Right lobe of liver (tissue), 6 donors: ENCODE measurements around the gene LRP5. TPM values are rescaled to one million over a fixed set of nuclear protein-coding genes. Genes with fewer than 3 reads are reported as not detected.

Source experiments
- ATAC-seq, 4 donors: fragments of 200-7000 bp; cut with Tn5 transposase; one replicate each; pipeline ENCODE4 v1.9.1; 2020; ENCODE audit warnings: mild to moderate bottlenecking in 4 of 4, moderate library complexity in 4 of 4
- DNase-seq, 3 donors: peaks; one replicate each; pipeline ENCODE4 v3.0.0-alpha.2; 2020
- H3K27ac ChIP-seq, 3 donors: fragments of 200-600 bp; one replicate each; pipeline ENCODE4 v1.8.0; 2022
- H3K27me3 ChIP-seq, 2 donors: fragments of 200-600 bp; one replicate each; pipeline ENCODE4 v1.8.0; 2022
- H3K36me3 ChIP-seq, 4 donors: fragments of 200-600 bp; sonication (generic) in 1 of 4; one replicate each; pipeline versions ENCODE4 v1.5.1 to v1.8.0; 2017 to 2022; ENCODE audit warnings: control low read depth in 1 of 4
- H3K4me1 ChIP-seq, 4 donors: fragments of 200-600 bp; sonication (generic) in 1 of 4; one replicate each; pipeline versions ENCODE4 v1.5.1 to v1.8.0; 2017 to 2022; ENCODE audit warnings: control low read depth in 1 of 4
- H3K4me3 ChIP-seq, 3 donors: fragments of 200-600 bp; one replicate each; pipeline ENCODE4 v1.8.0; 2022
- H3K9me3 ChIP-seq, 4 donors: fragments of 200-600 bp; sonication (generic) in 1 of 4; one replicate each; pipeline versions ENCODE4 v1.5.1 to v1.8.0; 2017 to 2022; ENCODE audit warnings: control low read depth in 1 of 4
- CTCF ChIP-seq, 4 donors: fragments of 200-600 bp in 3 of 4; fragments of 450-650 bp in 1 of 4; IDR thresholded peaks; one replicate each; pipeline versions ENCODE4 v1.5.1 to v1.8.0; 2016 to 2022; ENCODE audit warnings: antibody characterized with exemption in 4 of 4, mild to moderate bottlenecking in 2 of 4
- POLR2A ChIP-seq: fragments of 450-650 bp; IDR thresholded peaks from one replicate; pipeline ENCODE4 v1.6.1; 2017; ENCODE audit warnings: antibody characterized with exemption, mild to moderate bottlenecking
- WGBS: methylation state at CpG from one replicate; pipeline ENCODE4 v1.1.6; 2018; ENCODE audit warnings: low coverage, low lambda C conversion rate; ENCODE audit not compliant: insufficient coverage; ENCODE audit errors: missing lambda C conversion rate; 5-methylcytosine and 5-hydroxymethylcytosine counted together
- intact Hi-C, 2 donors: fragments of 100-400 bp; cut with DNase I; formaldehyde crosslinking; loops; one replicate each; pipeline versions ENCODE4 v1.11.2 to v1.14.1; 2022
- total RNA-seq, 6 experiments: library from RNA; depleted of rRNA in 2 of 6; stranded (reverse); fragments of >200 nt in 2 of 6; fragmentation: NEBNext Ultra II Directional in 3 of 6; extraction: Animal tissue kit (Norgen Biotek cat#: 25700) in 3 of 6; gene quantifications; one replicate each; pipeline versions ENCODE4 v1.1.0 to v1.2.4, GENCODE V29; 2016 to 2023
- donor health status: DM: no; HTN: yes; CAD: no.
- donor health status: DM: no; HTN: no; CAD: no.
- donor health status: DM: no; HTN: no; CAD: no.
- donor health status: DM: no; HTN: yes; CAD: no.
- donor health status: DM: no; HTN: yes; CAD: no.

LRP5 gene
- total RNA-seq, 6 experiments from 2014 or later: 74.4 to 120 (median 88.2) TPM

DNA sequence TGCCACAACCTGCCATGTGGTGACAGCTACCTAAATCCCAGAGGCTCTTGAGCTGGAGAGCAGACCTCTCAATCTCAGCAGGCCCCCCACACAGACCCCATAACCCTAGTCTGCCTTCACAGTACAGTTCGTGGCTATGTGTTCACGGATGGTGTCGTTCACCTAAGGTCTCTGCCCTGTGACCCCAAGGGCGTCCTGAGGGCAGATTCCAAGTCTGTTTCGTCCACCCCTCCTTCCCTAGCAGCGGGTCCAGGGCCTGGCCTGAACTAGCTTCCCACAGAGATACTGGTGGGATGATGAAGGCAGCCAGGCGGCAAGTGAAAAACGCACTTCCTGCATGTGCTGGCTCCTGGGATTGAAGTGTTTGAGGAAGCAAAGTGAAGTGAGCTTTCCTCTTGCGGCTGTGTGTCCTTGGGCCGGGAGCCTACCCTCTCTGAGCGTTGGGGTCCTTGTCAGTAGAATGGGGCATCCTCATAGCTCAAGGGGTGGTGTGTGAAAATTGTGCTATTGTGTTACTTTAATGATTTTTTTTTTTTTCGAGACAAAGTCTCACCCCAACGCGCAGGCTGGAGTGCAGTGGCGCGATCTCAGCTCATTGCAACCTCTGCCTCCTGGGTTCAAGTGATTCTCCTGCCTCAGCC is 70.1 kb downstream of the LRP5 start:
- no peak for TF ChIP-seq CTCF (IDR thresholded peaks at IDR 0.05)
- TF ChIP-seq POLR2A: no peak
- DNase-seq (no peak), ATAC-seq (no peak)
- H3K9me3 ChIP-seq: no peaks in the 10 kb centered on the region
- peaks cover 2 to 77% (median 36%) of the 10 kb centered on the region in 4 donors for H3K4me1 ChIP-seq
- no peak overlapping the region for H3K4me3 ChIP-seq
- H3K36me3 ChIP-seq: peaks cover 0 to 2% (median 0%) of the 10 kb centered on the region in 4 donors
- WGBS: 14% methylated on average over 5 of the region's 16 CpGs
- no peaks in the 10 kb centered on the region for H3K27me3 ChIP-seq
- peak overlapping the region; percentile 20 to 65 (median 60) for H3K27ac ChIP-seq
- intact Hi-C loops: loop anchor here (10.0 kb wide), 2 partner anchors 68 to 78 kb away; partner anchors contain the start of gene LRP5 (in 1 of the 2)

GRCh38 chr11:68383976-68384501 is 71.6 kb downstream of the LRP5 start:
- no peaks in the 10 kb centered on the region for H3K9me3 ChIP-seq
- no peaks in the 10 kb centered on the region for H3K27me3 ChIP-seq
- H3K4me3 ChIP-seq: no peak overlapping the region
- WGBS: 0% methylated on average over 3 of the region's 9 CpGs
- TF ChIP-seq CTCF (IDR thresholded peaks at IDR 0.05) (peak; percentile 85 to 95 (median 91)), POLR2A (no peak)
- peak in 2 of 3 donors; percentile 68 to 70 for DNase-seq
- intact Hi-C loops: loop anchor here (10.0 kb wide), 2 partner anchors 69 to 79 kb away; partner anchors contain the start of gene LRP5 (in 1 of the 2)
- no peak for ATAC-seq
- peaks cover 2 to 74% (median 34%) of the 10 kb centered on the region in 4 donors for H3K4me1 ChIP-seq
- no peak overlapping the region for H3K27ac ChIP-seq
- peaks cover 0 to 2% (median 0%) of the 10 kb centered on the region in 4 donors for H3K36me3 ChIP-seq

DNA sequence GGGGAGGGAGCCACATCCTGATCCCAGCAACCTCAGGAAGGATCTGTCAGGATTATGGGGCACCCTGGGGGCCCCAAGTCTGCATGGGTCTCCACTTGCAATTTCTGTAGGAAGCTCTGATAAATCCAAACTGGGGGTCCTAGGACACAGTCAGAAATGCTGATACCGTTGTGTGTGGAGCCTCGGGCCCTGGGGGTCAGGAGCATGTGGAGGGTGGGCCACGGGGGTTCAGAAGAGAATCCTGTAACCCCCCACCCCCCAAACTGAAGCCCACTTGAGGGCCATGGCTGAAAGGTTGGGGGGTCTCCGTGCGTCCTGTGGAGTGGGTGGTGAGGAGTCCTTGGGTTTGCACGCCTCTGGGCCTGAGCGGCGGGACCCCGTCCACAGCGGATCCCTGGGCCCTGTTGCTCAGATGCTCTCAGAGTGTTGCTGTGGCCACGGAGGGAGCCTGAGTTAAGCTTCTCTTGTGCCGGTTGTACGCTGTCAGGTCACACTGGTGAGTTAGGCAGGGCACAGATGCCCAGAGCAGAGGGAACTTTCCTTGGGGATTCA is 72.2 kb downstream of the LRP5 start:
- peaks cover 0 to 2% (median 0%) of the 10 kb centered on the region in 4 donors for H3K36me3 ChIP-seq
- 100% methylated on average over 2 of the region's 13 CpGs for WGBS
- DNase-seq: no peak
- TF ChIP-seq POLR2A (no peak), CTCF (IDR thresholded peaks at IDR 0.05) (no peak)
- no peak for ATAC-seq
- H3K27me3 ChIP-seq: no peaks in the 10 kb centered on the region
- peaks cover 2 to 71% (median 31%) of the 10 kb centered on the region in 4 donors for H3K4me1 ChIP-seq
- H3K9me3 ChIP-seq: no peaks in the 10 kb centered on the region
- no peak overlapping the region for H3K27ac ChIP-seq
- intact Hi-C loops: loop anchor here (5.0 to 10.0 kb wide), 3 partner anchors 70 to 127 kb away; partner anchors contain the start of gene LRP5 (in 1 of the 2)
- H3K4me3 ChIP-seq: no peak overlapping the region

DNA sequence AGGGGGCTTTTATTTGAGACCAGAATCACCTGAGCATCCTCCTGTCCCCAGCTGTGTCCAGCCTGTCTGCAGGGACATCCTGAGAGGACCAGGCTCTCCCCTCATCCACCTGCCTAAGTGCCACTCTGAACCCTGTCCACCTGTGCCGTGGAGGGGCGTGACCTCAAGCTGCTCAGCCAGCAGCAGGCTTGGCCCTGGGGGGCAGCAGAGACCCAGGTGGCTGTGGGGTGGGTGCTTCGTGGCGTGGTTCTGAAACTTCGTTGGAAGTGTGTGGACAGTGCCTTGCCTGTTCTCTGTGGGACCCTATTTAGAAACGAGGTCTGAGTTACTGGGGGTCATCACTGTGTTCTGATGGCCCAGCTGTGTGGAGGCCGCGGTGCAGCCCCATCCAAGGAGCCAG is 72.7 kb downstream of the LRP5 start:
- peak in 1 of 3 donors; percentile 44 for DNase-seq
- H3K36me3 ChIP-seq: peaks cover 0 to 6% (median 0%) of the 10 kb centered on the region in 4 donors
- 75% methylated on average over 2 of the region's 8 CpGs for WGBS
- H3K27ac ChIP-seq: no peak overlapping the region
- intact Hi-C loops: loop anchor here (5.0 to 10.0 kb wide), 3 partner anchors 70 to 128 kb away; partner anchors contain the start of gene LRP5 (in 1 of the 2)
- TF ChIP-seq POLR2A (no peak), CTCF (IDR thresholded peaks at IDR 0.05) (no peak)
- peaks cover 0 to 66% (median 28%) of the 10 kb centered on the region in 4 donors for H3K4me1 ChIP-seq
- H3K27me3 ChIP-seq: no peaks in the 10 kb centered on the region
- H3K4me3 ChIP-seq: no peak overlapping the region
- H3K9me3 ChIP-seq: no peaks in the 10 kb centered on the region
- no peak for ATAC-seq
